NCI-H748 treated with DMSO at 0.1 percent for 48 hours (cell line): ENCODE data around the gene RNU4-1.
"Not testable (repeated sequence)": the region's sequence is repeated elsewhere in the genome, so short reads cannot be mapped to it uniquely, and the experiment has no call there.

Experiments used
- DNase-seq: peaks from one replicate; lab custom pipeline; 2025; lab: John Stamatoyannopoulos, UW

The RNU4-1 gene

GRCh38 chr12:120292661-120293531, at the start of gene RNU4-1:
RNU4-1 (minus strand) TSS chr12:120293237.
- peak; percentile 94 for DNase-seq

DNA sequence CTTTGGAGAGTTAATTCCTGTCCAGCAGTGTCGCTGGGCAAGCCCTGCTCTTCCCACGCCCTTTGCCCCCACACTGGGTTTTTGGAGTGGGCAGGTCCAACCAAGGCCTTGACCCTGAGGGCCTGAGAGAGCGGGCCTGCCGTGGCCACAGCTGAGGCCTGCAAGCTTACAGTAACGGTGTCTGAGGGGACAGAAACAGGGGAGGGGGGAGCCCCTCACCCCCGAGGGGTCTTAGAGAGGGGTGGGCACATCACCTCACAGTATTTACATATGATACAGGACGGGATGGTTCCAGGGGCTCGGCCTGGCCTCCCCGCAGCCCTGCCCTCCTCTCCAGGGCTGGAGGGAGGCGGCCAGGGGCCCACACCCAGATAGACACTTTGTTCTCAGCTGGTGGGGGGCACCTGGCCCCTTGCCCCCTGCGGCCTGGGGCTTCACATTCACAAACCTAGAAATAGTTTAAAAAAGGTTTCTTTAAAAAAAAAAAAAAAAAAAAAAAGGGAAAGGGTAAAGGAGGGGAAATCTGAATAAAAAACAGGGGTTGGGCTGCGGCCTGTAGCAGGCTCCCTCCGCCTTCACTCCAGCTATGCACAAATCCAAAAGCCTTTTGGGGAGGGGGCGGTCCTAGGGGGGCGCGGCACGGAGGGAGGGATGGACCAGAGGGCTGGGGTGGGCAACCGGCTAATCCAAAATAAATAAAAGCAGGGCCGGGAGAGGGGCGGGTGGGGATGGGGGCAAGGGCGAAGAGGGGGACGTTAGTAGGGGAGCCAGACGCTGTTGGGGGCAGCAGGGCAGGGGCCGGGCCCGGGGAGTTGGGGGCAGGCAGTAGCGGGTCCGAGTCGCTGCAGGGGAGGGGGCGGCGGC, 49.4 kb upstream of the RNU4-1 start:
- DNase-seq, result no peak

- DNase-seq, result no peak
Observed at GRCh38 chr12:120339256-120339655, 46.2 kb upstream of the RNU4-1 start.

GRCh38 chr12:120337730-120338129, 44.7 kb upstream of the RNU4-1 start:
- DNase-seq, result no peak

DNA sequence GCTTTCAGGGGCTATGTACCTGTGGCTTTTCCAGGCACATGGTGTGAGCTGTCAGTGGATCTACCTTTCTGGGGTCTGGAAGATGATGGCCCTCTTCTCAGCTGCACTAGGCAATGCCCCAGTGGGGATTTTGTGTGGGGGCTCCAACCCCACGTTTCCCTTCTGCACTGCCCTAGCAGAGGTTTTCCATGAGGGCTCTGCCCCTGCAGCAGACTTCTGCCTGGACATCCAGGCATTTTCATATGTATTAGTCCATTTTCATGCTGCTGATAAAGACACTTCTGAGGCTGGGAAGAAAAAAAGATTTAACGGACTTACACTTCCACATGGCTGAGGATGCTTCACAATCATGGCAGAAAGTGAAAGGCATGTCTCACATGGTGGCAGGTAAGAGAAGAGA, 43.4 kb upstream of the RNU4-1 start:
- not testable (repeated sequence) for DNase-seq

GRCh38 chr12:120335447-120335846, 42.4 kb upstream of the RNU4-1 start:
- DNase-seq, result peak; percentile 25

- no peak for DNase-seq
Observed at GRCh38 chr12:120332523-120332922, 39.5 kb upstream of the RNU4-1 start.

DNA sequence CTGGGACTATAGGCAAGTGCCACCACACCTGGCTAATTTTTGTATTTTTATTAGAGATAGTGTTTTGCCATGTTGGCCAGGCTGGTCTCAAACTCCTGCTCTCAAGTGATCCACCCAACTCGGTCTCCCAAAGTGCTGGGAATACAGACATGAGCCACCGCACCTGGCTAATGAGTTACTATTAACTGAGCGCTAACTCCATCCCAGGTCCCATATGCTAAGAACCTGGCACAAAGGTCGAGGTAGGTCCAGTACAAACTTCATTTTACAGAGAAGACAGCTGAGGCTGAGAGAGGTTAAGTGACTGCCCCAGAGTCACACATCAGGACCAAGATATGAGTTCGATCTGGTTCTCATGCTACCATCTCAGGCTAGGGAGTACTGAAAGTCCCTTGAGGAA, 39.0 kb upstream of the RNU4-1 start:
- no peak for DNase-seq

DNA sequence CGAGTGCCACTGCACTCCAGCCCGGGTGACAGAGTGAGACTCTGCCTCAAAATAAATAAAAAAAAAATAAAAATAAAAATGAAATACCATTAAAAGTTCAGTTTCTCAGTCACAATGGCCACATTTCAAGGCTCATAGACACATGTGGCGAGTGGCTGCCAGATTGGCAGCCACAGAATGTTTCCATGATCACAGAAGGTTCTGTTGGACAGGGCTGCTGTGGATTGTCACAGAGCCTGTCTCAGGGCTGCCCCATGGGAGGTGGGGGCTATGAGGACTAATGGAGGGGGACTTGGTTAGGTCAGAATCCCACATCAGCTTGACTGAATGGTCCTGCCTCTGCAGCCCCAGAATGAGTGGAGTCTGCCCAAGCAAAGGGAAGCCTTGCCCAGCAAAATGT, 38.4 kb upstream of the RNU4-1 start:
- no peak for DNase-seq

GRCh38 chr12:120328228-120328627, 35.2 kb upstream of the RNU4-1 start:
- no peak for DNase-seq

- DNase-seq, result no peak
Observed at GRCh38 chr12:120327593-120327992, 34.6 kb upstream of the RNU4-1 start, which contains the start of gene PLA2G1B. PLA2G1B (minus strand) TSS chr12:120327779; CDS start chr12:120327753, 26 bp downstream.

GRCh38 chr12:120324841-120325417, 31.9 kb upstream of the RNU4-1 start:
- DNase-seq, result no peak

DNA sequence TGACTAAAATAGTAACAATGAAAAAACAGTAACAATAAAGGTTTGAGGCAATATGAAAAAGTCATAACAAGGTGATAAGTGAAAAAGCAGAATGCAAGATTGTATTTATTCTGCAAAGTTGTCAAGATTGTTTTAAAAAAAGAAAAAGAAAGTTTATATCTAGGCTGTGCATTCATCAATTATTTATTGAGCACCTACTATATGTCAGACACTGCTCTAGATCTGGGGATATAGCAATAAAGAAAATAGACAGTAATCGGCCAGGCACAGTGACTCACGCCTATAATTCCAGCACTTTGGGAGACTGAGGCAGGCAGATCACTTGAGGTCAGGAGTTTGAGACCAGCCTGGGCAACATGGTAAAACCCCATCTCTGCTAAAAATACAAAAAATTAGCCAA, 30.7 kb upstream of the RNU4-1 start:
- no peak for DNase-seq

DNA sequence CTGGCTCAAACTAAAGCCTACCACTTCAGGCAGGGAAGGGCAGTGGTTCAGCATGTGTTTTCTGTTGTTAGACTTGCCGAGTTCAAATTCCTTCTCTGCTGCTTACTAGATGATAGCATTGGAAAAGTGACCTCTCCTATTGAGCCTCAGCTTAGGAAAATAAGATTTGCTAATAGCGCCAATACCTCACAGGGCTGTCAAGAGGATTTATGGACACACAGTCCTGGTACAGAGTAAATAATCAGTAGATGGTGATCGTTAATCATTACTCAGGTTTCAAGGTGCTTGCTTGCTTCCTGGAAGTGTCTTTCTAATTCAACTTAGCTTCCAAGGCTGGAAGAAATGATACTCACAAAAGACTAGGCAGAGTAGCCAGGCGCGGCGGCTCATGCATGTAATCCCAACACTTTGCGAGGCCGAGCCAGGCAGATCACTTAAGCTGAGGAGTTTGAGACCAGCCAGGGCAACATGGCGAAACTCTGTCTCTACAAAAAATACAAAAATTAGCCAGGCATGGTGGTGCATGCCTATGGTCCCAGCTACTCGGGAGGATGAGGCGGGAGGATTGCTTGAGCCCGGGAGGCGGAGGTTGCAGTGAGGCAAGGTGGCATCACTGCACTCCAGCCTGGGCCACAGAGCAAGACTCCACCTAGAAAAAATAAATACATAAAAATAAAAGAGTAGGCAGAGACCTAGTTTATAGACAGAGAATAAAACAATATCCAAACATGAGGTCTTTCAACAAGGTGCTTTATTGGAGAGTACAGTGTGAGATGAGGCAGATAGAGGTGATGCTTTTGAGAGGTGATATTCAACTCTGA, 28.6 kb upstream of the RNU4-1 start:
- DNase-seq, result no peak

DNA sequence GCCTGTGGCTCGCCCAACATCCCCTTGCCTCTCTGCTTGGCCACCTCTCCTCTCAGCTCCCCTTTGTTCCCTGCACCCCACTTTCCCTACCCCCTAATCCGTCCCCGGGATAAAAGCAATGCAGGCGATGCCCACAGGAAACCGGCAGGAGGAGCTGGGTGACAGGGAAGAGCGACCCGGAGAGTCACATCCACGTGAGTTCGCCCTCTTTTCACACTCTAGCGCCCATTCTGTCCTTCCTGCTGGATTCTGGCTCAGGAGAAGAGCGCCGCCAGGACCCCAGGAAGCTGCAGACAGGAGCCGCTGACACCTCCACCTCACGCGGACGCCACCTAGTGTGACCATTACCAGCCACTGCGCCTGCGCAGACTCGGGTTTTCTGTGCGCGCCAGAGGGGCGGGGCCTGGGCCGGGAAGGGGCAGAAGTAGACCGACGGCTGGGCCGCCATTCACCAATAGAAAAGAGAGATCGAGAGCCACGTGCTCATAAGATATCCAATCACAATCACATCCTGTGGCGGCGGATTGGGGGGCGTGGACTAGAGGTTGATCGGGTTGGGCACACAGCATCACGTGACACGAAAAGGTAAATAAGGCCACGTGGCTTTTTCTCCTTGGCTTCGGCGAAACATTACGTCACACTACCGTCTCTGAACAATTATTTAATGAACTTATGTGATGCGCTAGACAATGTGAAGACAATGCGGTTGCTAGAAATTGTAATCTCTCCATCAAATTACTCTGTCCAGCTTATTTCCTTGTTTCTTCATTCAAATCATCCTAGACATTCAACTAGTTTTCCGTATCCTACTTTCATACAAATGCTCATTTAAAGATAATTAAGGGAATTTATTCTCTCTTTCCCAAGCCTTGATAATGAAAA, 24.4 kb upstream of the RNU4-1 start:
- DNase-seq, result peak; percentile 98

DNA sequence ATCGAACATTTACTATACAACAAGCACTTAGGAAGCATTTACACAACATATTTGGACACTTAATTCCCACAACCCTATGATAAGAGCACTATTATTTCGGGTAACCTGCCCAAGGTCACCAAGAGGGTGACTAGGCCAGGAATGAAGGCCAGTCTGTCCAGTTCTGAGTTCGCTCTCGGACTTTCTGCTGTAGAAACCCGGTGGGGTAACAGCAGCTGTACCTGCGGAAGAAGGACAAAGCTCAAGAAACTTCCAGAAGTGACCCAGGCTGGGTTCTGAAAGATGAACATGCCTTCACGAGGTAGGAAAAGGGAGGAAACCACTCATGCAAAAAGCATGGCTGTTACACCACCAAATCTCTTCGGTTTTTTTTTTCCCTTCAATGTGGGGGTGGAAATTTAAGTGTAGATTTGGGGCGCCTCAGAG, 23.8 kb upstream of the RNU4-1 start:
- no peak for DNase-seq

DNA sequence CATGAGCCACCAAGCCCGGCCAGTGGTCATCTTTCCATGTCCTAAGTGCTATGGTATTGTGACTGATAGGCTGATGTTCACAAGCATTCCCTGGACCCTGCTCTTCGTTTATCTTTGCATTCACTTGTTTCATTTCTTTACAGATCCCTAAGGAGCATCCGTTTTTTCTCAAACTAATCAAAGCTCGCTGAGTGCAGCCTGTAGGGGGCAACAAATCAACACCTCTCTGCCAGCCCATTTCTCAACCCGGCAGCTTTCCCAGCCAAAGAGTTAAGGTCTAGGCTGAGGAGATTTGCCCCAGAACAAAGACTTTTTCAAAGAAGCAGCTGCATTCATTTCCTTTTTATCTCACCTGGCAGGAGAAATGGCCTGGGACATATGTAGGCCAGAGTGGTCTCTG, 21.2 kb upstream of the RNU4-1 start:
- no peak for DNase-seq

GRCh38 chr12:120301962-120302815, 9.2 kb upstream of the RNU4-1 start, which contains the start of gene SIRT4:
SIRT4 (plus strand) TSS chr12:120302321; CDS start chr12:120303562, 1,241 bp downstream.
- DNase-seq, result peak; percentile 90

DNA sequence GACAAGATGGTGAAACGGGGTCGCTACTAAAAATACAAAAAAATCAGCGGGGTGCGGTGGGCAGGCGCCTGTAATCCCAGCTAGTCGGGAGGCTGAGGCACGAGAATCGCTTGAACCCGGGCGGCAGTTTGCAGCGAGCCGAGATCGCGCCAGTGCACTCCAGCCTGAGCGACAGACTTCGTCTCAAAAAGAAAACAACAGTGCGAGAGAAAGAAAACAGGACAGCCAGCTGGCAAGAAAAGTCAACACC, 701 bp downstream of the RNU4-1 start:
- DNase-seq, result no peak
